Fibroblast of pulmonary artery (primary cell): ENCODE results near the gene SDK2.
A peak's percentile ranks its signal among the peaks of the same experiment; 100 is the strongest.

Experiments
- DNase-seq: peaks from one replicate; pipeline ENCODE4 v3.0.0-alpha.2; 2010; ENCODE audit warnings: low read depth
- H3K4me3 ChIP-seq: replicated peaks from 2 replicates; pipeline ENCODE4 v1.5.1; 2011; ENCODE audit warnings: low read depth, mild to moderate bottlenecking, control low read depth, low read length, moderate library complexity
- CTCF ChIP-seq: IDR thresholded peaks from 2 replicates; pipeline ENCODE4 v1.5.1; 2011; ENCODE audit warnings: mild to moderate bottlenecking, control low read depth, low read length, inconsistent platforms; ENCODE audit errors: missing control alignments

The SDK2 gene

GRCh38 chr17:73340093-73340596 is 304.1 kb downstream of the SDK2 start:
- peak; percentile 95 for DNase-seq
- no peak overlapping the region for H3K4me3 ChIP-seq
- peak; percentile 53 for TF ChIP-seq CTCF

GRCh38 chr17:73338566-73339197 is 305.6 kb downstream of the SDK2 start:
- no peak for TF ChIP-seq CTCF
- H3K4me3 ChIP-seq = no peak overlapping the region
- DNase-seq = no peak

DNA sequence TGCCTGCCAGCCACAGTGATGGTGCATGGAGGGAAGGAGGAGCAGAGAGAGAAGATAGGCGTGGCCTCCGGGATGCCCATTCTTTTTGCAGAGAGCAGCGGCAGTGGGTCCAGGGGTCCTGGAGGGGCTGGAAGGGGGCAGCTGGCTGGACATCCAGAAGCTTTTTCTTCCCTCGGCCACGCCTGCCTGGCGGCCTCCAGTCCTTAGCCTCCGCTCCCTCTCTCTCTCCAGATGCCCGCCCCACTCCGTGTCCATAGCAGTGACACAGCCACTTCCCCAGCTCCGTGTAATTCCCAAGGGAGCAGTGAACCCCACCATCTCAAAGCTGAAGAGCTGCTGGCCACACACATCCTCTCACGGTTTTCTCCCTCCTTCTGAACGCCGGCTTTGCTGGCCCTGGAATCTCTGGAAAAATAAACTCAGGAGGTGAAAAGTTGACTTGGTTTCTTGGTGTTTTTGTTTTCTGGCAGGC is 306.2 kb downstream of the SDK2 start:
- H3K4me3 ChIP-seq = no peak overlapping the region
- no peak for TF ChIP-seq CTCF
- no peak for DNase-seq

- no peak overlapping the region for H3K4me3 ChIP-seq
- TF ChIP-seq CTCF = no peak
- DNase-seq = no peak
Observed at GRCh38 chr17:73337330-73337710, 306.9 kb downstream of the SDK2 start.

- no peak for TF ChIP-seq CTCF
- H3K4me3 ChIP-seq = no peak overlapping the region
- no peak for DNase-seq
Observed at GRCh38 chr17:73336408-73337329, 307.6 kb downstream of the SDK2 start.

GRCh38 chr17:73335591-73336407 is 308.4 kb downstream of the SDK2 start:
- no peak for DNase-seq
- H3K4me3 ChIP-seq = no peak overlapping the region
- no peak for TF ChIP-seq CTCF
